BLaER1 treated with 17β-estradiol and CSF1 and Interleukin-3, amounts not matched to agents 10 nM and 100 nM (cell line): Measurements from ENCODE around the gene SLC25A45.
A peak's percentile ranks its signal among the peaks of the same experiment; 100 is the strongest.

Source experiments
- H3K27ac ChIP-seq, 11 experiments: shearing (Covaris generic); formaldehyde crosslinking; 2 replicates each; pipeline ENCODE4 v1.8.1; 2022
- H3K27me3 ChIP-seq, 11 experiments: shearing (Covaris generic); formaldehyde crosslinking; 2 replicates each; pipeline ENCODE4 v1.8.1; 2022
- H3K36me3 ChIP-seq, 11 experiments: shearing (Covaris generic); formaldehyde crosslinking; 2 replicates each; pipeline ENCODE4 v1.8.1; 2022
- H3K4me1 ChIP-seq, 10 experiments: shearing (Covaris generic); formaldehyde crosslinking; 2 replicates each; pipeline ENCODE4 v1.8.1; 2022
- H3K4me2 ChIP-seq, 11 experiments: shearing (Covaris generic); formaldehyde crosslinking; 2 replicates each; pipeline ENCODE4 v1.8.1; 2022
- H3K4me3 ChIP-seq, 10 experiments: shearing (Covaris generic); formaldehyde crosslinking; 2 replicates each; pipeline ENCODE4 v1.8.1; 2022
- H3K9ac ChIP-seq, 11 experiments: shearing (Covaris generic); formaldehyde crosslinking; 2 replicates each; pipeline ENCODE4 v1.8.1; 2022
- H3K9me3 ChIP-seq, 11 experiments: shearing (Covaris generic); formaldehyde crosslinking; replicated peaks in 1 of 11; 2 replicates each; pipeline ENCODE4 v1.8.1; 2022
- H4K20me1 ChIP-seq, 11 experiments: shearing (Covaris generic); formaldehyde crosslinking; 2 replicates each; pipeline ENCODE4 v1.8.1; 2022
- Cebpa-rat ChIP-seq, 11 experiments: shearing (Covaris generic); IDR thresholded peaks; 2 replicates each; pipeline ENCODE4 v1.8.1; 2022

The SLC25A45 gene

GRCh38 chr11:65412271-65413076, 30.0 kb upstream of the SLC25A45 start:
- peak overlapping the region in 8 of 11 experiments; percentile 30 to 71 (median 64); a peak in 16 of 22 replicates for H3K27ac ChIP-seq
- H3K9ac ChIP-seq, result peak overlapping the region; percentile 18 to 69 (median 54); a peak in 20 of 22 replicates
- H4K20me1 ChIP-seq, result peaks cover 0 to 63% (median 0%) of the 10 kb centered on the region in 11 experiments; a peak in 7 of 22 replicates
- peaks cover 55 to 88% (median 79%) of the 10 kb centered on the region in 10 experiments for H3K4me1 ChIP-seq
- H3K4me2 ChIP-seq, result peak overlapping the region; percentile 5 to 81 (median 72); a peak in 19 of 22 replicates
- no peak for TF ChIP-seq Cebpa-rat (IDR thresholded peaks at IDR 0.05)
- H3K9me3 ChIP-seq, result no peaks in the 10 kb centered on the region
- no peak overlapping the region for H3K4me3 ChIP-seq
- peaks cover 41 to 62% (median 55%) of the 10 kb centered on the region in 11 experiments for H3K36me3 ChIP-seq
- no peaks in the 10 kb centered on the region for H3K27me3 ChIP-seq

DNA sequence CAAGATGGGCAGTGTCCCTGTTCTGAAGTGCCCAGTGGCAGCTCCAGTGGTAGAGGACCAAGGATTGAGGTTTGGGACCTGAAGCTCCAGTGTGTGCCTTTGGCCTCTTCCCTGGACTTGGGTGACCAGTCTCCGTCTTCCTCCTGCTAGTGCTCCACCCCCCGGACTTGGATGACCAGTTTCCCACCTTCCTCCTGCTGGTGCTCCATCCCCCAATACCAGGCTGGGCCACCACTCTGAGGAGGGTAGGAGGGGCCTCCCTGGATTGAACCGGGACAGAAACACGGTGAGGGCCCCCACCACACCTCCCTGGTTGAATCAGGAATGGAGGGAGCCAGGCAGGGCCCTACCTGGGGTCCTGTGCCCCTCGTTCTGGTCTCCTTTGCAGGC, 29.2 kb upstream of the SLC25A45 start:
- peaks cover 0 to 63% (median 0%) of the 10 kb centered on the region in 11 experiments; a peak in 7 of 22 replicates for H4K20me1 ChIP-seq
- peak overlapping the region; percentile 18 to 69 (median 54); a peak in 17 of 22 replicates for H3K9ac ChIP-seq
- no peak overlapping the region for H3K4me3 ChIP-seq
- no peaks in the 10 kb centered on the region for H3K9me3 ChIP-seq
- H3K27ac ChIP-seq, result peak overlapping the region in 8 of 11 experiments; percentile 30 to 71 (median 64); a peak in 13 of 22 replicates
- H3K4me1 ChIP-seq, result peaks cover 52 to 88% (median 79%) of the 10 kb centered on the region in 10 experiments
- peaks cover 49 to 70% (median 62%) of the 10 kb centered on the region in 11 experiments for H3K36me3 ChIP-seq
- H3K27me3 ChIP-seq, result no peaks in the 10 kb centered on the region
- H3K4me2 ChIP-seq, result peak overlapping the region; percentile 5 to 81 (median 72); a peak in 18 of 22 replicates
- no peak for TF ChIP-seq Cebpa-rat (IDR thresholded peaks at IDR 0.05)

DNA sequence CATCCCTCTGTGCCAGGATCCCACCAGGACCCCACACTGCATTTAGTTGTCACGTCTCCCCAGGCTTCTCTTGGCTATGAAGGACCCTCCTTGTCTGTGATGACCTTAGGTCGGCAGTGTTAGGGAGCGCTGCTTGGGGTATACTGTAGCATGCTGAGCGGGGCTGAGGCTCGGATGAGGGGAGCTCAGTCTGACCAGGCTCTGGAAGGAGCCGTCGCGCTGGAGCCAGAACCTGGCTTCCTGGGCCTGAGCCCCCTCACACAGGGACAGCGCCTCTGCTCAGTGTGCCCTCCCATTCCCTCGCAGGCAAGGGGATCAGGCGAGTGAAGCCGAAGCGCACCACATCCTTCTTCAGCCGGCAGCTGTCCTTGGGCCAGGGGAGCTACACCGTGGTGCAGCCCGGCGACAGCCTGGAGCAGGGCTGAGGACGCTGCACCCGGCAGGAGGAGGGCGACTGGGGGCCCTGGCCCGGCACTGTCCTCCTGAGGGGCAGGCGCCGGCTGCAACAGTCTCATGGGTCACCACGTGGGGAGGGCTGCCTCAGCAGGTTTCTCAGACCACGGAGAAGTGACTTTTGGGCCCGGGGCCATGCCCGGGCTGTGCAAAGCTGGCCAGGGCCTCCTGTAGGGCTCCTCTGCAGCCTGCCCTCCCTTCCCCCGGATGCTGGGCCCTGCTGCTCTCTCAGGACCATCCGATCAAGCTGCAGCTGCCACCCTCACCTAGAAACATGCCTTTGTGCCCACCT, 28.7 kb upstream of the SLC25A45 start:
- no peak overlapping the region for H3K4me3 ChIP-seq
- H3K9me3 ChIP-seq, result no peaks in the 10 kb centered on the region
- no peak for TF ChIP-seq Cebpa-rat (IDR thresholded peaks at IDR 0.05)
- H3K4me1 ChIP-seq, result peaks cover 48 to 85% (median 75%) of the 10 kb centered on the region in 10 experiments
- H3K36me3 ChIP-seq, result peaks cover 55 to 75% (median 68%) of the 10 kb centered on the region in 11 experiments
- H3K27me3 ChIP-seq, result no peaks in the 10 kb centered on the region
- peak overlapping the region in 6 of 11 experiments; percentile 12 to 71 (median 66); a peak in 10 of 22 replicates for H3K27ac ChIP-seq
- peaks cover 0 to 63% (median 0%) of the 10 kb centered on the region in 11 experiments; a peak in 7 of 22 replicates for H4K20me1 ChIP-seq
- H3K9ac ChIP-seq, result peak overlapping the region in 10 of 11 experiments; percentile 19 to 69 (median 56); a peak in 13 of 22 replicates
- peak overlapping the region; percentile 5 to 81 (median 72); a peak in 18 of 22 replicates for H3K4me2 ChIP-seq

GRCh38 chr11:65404638-65405339, 22.3 kb upstream of the SLC25A45 start:
- peaks cover 57 to 77% (median 69%) of the 10 kb centered on the region in 11 experiments for H3K36me3 ChIP-seq
- H3K27ac ChIP-seq, result peak overlapping the region in 10 of 11 experiments; percentile 62 to 90 (median 84); a peak in 19 of 22 replicates

GRCh38 chr11:65404210-65404609, 21.8 kb upstream of the SLC25A45 start:
- H3K9ac ChIP-seq, result peak overlapping the region; percentile 56 to 79 (median 74); a peak in 21 of 22 replicates
- TF ChIP-seq Cebpa-rat (IDR thresholded peaks at IDR 0.05), result no peak
- H3K36me3 ChIP-seq, result peaks cover 57 to 77% (median 69%) of the 10 kb centered on the region in 11 experiments
- peak overlapping the region; percentile 62 to 90 (median 83) for H3K27ac ChIP-seq
- H4K20me1 ChIP-seq, result peaks cover 0 to 64% (median 5%) of the 10 kb centered on the region in 11 experiments; a peak in 10 of 22 replicates
- peak overlapping the region; percentile 88 to 99 (median 95) for H3K4me2 ChIP-seq
- peak overlapping the region in 9 of 10 experiments; percentile 23 to 56 (median 40); a peak in 14 of 20 replicates for H3K4me3 ChIP-seq
- H3K27me3 ChIP-seq, result no peaks in the 10 kb centered on the region
- no peaks in the 10 kb centered on the region for H3K9me3 ChIP-seq
- H3K4me1 ChIP-seq, result peaks cover 66 to 93% (median 84%) of the 10 kb centered on the region in 10 experiments

More at GRCh38 chr11:65404638-65405339, 22.3 kb upstream of the SLC25A45 start:
- TF ChIP-seq Cebpa-rat (IDR thresholded peaks at IDR 0.05), result no peak
- H3K4me2 ChIP-seq, result peak overlapping the region; percentile 88 to 99 (median 95)
- peak overlapping the region; percentile 56 to 79 (median 74); a peak in 18 of 22 replicates for H3K9ac ChIP-seq
- H3K27me3 ChIP-seq, result no peaks in the 10 kb centered on the region
- H3K4me3 ChIP-seq, result no peak overlapping the region; a peak in 4 of 20 replicates
- H3K4me1 ChIP-seq, result peaks cover 62 to 97% (median 88%) of the 10 kb centered on the region in 10 experiments
- no peaks in the 10 kb centered on the region for H3K9me3 ChIP-seq
- H4K20me1 ChIP-seq, result peaks cover 0 to 60% (median 5%) of the 10 kb centered on the region in 11 experiments; a peak in 10 of 22 replicates

- Histone ChIP-seq H3K9me3 (no peaks in the 10 kb centered on the region), H3K4me2 (peak overlapping the region; percentile 88 to 99 (median 95)), H3K9ac (peak overlapping the region; percentile 56 to 79 (median 74); a peak in 21 of 22 replicates), H4K20me1 (peaks cover 0 to 62% (median 5%) of the 10 kb centered on the region in 11 experiments; a peak in 10 of 22 replicates), H3K27me3 (no peaks in the 10 kb centered on the region), H3K4me3 (peak overlapping the region in 9 of 10 experiments; percentile 23 to 56 (median 40); a peak in 14 of 20 replicates), H3K36me3 (peaks cover 56 to 77% (median 66%) of the 10 kb centered on the region in 11 experiments), H3K27ac (peak overlapping the region; percentile 62 to 90 (median 83)), H3K4me1 (peaks cover 63 to 87% (median 78%) of the 10 kb centered on the region in 10 experiments)
- TF ChIP-seq Cebpa-rat (IDR thresholded peaks at IDR 0.05), result no peak
Measured at GRCh38 chr11:65403607-65404121, 21.2 kb upstream of the SLC25A45 start.

GRCh38 chr11:65402790-65403189, 20.3 kb upstream of the SLC25A45 start:
- Histone ChIP-seq H4K20me1 (peaks cover 0 to 64% (median 5%) of the 10 kb centered on the region in 11 experiments; a peak in 11 of 22 replicates), H3K4me2 (peak overlapping the region; percentile 88 to 99 (median 95)), H3K9me3 (no peaks in the 10 kb centered on the region), H3K36me3 (peaks cover 59 to 79% (median 69%) of the 10 kb centered on the region in 11 experiments), H3K27me3 (no peaks in the 10 kb centered on the region), H3K9ac (peak overlapping the region in 8 of 11 experiments; percentile 24 to 79 (median 74); a peak in 12 of 22 replicates), H3K4me1 (peaks cover 55 to 79% (median 70%) of the 10 kb centered on the region in 10 experiments), H3K27ac (peak overlapping the region in 9 of 11 experiments; percentile 71 to 90 (median 84); a peak in 17 of 22 replicates), H3K4me3 (no peak overlapping the region)
- peak in 1 of 11 experiments; percentile 28; a peak in 1 of 22 replicates for TF ChIP-seq Cebpa-rat (IDR thresholded peaks at IDR 0.05)
